Thyroid gland (tissue), 4 donors: ENCODE measurements around the gene PGM3.

Experiments used
- POLR2A ChIP-seq, 2 donors: fragments of 450-650 bp; IDR thresholded peaks; one replicate each; pipeline ENCODE4 v1.6.1; 2017; ENCODE audit warnings: antibody characterized with exemption in 2 of 2, mild to moderate bottlenecking in 2 of 2, moderate library complexity in 1 of 2
- TF ChIP-seq, protein P1 (sequence below), 6 experiments: fragments of 200-600 bp in 3 of 6; fragments of 450-650 bp in 3 of 6; sonication (generic) in 3 of 6; IDR thresholded peaks; one replicate each; pipeline ENCODE4 v1.5.1; 2016 to 2019; ENCODE audit warnings: antibody characterized with exemption in 6 of 6, mild to moderate bottlenecking in 2 of 6, inconsistent platforms in 1 of 6, moderate library complexity in 1 of 6

DNA sequence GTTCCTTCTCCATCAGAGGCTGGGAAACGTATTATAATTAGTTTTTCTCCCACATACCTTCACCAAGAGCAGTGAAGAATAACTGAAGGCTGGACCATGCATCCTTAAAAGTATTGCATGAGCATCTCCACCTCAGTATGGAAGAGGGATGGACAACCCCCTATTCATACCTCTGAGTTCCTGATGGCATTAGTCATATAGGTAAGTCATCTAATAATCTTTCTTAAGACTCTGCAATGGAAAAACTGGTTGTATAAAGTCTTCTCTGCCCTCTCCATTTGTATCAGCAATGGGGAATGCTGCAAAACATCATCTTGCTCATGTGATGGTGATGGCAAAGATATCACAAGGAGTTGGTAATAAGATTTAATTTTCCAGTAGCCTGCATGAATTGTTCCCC is 24.5 kb downstream of the PGM3 start:
- TF ChIP-seq, protein P1, sequence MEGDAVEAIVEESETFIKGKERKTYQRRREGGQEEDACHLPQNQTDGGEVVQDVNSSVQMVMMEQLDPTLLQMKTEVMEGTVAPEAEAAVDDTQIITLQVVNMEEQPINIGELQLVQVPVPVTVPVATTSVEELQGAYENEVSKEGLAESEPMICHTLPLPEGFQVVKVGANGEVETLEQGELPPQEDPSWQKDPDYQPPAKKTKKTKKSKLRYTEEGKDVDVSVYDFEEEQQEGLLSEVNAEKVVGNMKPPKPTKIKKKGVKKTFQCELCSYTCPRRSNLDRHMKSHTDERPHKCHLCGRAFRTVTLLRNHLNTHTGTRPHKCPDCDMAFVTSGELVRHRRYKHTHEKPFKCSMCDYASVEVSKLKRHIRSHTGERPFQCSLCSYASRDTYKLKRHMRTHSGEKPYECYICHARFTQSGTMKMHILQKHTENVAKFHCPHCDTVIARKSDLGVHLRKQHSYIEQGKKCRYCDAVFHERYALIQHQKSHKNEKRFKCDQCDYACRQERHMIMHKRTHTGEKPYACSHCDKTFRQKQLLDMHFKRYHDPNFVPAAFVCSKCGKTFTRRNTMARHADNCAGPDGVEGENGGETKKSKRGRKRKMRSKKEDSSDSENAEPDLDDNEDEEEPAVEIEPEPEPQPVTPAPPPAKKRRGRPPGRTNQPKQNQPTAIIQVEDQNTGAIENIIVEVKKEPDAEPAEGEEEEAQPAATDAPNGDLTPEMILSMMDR (IDR thresholded peaks at IDR 0.05) = no peak
- no peak for TF ChIP-seq POLR2A (IDR thresholded peaks at IDR 0.05)
